Pons (tissue), 1 donor: ENCODE measurements around the gene BRD4.
"Not testable (repeated sequence)": the region's sequence is repeated elsewhere in the genome, so short reads cannot be mapped to it uniquely, and the experiment has no call there.

ENCODE experiments used
- DNase-seq: peaks from one replicate; pipeline ENCODE4 v3.0.0-alpha.2; 2016; ENCODE audit warnings: low spot score

Gene BRD4

GRCh38 chr19:15332311-15332996 lies at the start of gene BRD4:
TSS of gene BRD4 (minus strand) at chr19:15332539. CDS start at chr19:15273099, 59,440 bp downstream.
- DNase-seq, result no peak

GRCh38 chr19:15381864-15382263 lies 49.5 kb upstream of the BRD4 start:
- no peak for DNase-seq

DNA sequence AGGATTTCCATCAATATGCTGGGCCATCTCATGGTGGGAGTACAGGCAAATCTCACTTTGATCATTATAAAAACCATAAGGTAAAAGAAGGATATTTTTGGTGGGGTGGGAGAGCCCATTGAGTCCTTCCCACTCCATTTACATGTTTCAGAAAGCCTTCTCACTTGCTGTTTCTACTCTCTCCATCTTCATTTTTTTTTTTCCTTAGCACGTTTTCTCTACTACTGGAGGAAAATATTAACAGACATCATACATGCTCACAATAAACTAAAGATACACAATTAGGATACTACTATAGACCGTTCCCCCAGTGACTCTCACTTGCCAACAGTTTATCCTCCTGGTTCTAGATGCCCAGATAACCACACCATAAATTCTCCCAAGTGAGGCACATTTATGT lies 49.1 kb upstream of the BRD4 start:
- no peak for DNase-seq

GRCh38 chr19:15379999-15380647 lies 47.8 kb upstream of the BRD4 start:
- DNase-seq, result no peak

DNA sequence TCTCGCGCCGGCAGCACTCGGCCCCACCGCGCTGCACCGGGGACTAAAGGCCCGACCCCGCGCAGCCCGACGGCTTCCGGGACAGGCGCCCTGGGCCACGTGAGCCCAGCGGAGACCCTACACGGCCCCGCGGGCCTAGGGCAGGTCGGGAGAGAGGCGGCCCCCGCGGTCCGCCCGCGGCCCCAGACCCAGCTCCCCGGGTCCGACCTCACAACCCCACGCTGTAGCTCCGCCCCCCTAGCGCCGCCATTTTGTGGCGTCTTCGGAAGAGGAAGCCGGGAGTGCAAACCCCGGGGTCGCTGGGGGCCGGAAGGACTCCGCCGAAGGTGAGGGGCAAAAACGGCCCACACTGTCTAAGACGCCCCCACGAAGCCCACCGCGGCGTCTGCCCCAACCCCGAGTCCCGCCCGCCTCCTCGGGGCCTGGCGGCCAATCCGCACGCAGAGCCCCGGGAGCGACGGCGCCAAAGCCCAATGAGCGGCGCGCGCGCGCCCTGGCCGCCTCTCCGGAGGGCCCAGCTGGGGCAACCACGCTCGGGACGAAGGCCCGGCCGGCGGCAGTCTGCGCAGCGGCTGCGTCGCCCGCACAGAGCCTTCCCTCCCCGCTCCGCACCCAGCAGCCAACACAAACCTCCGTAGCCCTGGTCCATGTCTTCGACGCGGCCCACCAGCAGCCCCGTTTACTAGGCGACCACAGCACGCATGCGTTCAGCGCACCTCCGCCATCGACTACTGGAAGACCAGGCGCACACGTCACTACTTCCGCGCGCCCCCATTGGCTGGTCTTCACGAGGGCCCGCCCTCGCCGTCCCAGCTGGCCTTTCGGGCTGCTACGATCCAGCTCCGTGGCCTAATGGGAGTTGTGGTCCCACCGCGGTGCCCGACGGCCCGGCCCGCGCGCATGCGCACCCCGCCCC lies 47.0 kb upstream of the BRD4 start, which contains the start of gene AKAP8:
TSS of gene AKAP8 (minus strand) at position 705 of the 916 bp plus-strand sequence. CDS start at position 649, 56 bp downstream.
- DNase-seq, result peak; percentile 97

DNA sequence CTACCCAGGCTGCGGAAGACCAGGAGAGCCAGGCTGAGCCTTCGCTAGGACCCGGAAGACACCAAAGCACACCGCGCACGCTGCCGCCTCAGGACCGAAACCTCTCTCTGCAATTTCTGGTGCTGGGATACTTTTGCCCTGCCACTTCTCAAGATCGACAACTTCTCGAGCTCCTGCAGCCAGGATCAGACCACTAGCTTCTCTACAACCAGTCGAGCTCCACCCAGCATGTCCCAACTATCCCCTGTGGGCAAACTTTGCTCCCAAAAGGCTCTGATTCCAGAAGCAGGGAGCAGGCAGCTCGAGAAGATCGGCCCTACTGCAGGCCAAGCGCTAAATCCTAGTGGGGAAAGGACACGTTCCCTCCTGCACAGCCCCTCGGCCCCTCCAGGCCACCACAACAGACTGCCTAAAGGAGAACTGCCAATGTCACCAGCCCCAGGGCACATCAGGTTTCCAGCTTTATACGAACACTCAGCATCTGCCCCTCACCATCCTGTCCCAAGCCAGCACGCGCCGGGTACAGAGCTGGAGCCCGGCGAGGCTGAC lies 46.3 kb upstream of the BRD4 start:
- DNase-seq, result no peak

- no peak for DNase-seq
These were observed 42.6 kb upstream of the BRD4 start for GRCh38 chr19:15374796-15375440.

GRCh38 chr19:15374105-15374651 lies 41.8 kb upstream of the BRD4 start:
- no peak for DNase-seq

GRCh38 chr19:15373644-15374043 lies 41.3 kb upstream of the BRD4 start:
- DNase-seq, result no peak

DNA sequence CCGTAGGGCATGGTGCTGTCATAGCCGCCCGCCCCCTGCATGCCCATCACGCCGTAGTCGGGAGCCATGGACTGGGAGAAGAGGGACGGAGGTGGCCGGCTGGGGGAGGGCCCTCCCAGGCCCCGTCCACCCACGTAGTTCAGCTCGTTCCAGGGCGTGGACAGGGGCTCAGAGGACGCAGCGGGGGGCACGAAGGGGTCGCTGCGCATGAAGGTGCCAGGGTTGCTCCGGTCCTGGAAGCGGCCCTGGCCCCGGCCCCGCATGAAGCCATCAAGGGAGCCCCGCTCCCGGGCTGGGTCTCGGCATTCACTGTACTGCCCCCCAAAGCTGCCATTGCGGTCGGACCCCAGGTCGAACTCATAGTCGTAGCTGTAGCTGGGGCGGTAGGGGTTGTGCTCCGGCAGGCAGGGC lies 40.6 kb upstream of the BRD4 start:
- no peak for DNase-seq

DNA sequence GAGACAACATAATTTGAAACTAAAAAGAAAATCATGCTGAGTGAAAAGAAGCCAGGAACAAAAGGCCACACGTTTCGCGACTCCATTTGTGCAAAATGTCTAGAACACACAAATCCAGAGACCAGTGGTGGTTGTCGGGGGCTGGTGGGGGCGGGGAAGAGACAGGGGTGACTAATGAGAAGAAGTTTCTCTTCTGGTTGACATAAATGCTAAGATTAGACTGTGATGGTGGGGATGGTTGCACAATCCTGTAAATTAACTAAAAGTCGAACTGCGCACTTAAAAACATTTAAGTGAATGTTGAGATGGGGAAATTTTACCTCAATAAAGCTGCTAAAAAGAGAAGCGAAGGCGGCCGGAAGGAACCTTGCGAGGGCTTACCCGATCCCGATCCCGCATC lies 40.1 kb upstream of the BRD4 start:
- no peak for DNase-seq

DNA sequence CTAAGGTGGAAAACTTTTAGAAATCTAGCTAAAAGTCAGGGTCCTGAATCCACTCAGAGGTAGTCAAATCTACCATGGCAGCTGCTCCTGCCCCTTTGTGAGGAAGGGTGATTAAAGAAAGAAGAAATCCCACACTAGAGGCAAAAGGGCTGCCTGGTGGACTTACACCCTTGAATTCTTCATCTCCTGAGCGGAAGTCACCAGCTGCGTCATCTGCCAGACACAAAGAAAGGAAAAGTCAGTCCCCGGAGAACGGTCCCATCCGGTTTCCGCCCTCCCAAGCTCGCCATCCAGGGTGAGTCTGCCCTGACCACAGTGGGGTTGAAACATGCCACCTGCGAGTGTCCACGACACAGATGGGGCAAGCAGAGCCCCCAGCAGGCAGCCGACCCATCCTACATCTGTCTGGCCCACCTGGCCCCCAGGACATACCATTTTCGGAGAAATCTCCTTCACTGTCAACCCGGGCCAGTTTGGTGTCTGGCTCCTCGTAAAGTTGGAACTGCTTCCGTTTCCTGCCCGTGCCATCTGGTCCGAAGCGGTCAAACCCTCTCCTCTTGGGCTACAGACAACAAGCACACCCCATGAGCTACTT lies 39.5 kb upstream of the BRD4 start:
- no peak for DNase-seq

- no peak for DNase-seq
These were observed 38.8 kb upstream of the BRD4 start for GRCh38 chr19:15371119-15371518.

GRCh38 chr19:15369594-15369891 lies 37.2 kb upstream of the BRD4 start:
- no peak for DNase-seq

DNA sequence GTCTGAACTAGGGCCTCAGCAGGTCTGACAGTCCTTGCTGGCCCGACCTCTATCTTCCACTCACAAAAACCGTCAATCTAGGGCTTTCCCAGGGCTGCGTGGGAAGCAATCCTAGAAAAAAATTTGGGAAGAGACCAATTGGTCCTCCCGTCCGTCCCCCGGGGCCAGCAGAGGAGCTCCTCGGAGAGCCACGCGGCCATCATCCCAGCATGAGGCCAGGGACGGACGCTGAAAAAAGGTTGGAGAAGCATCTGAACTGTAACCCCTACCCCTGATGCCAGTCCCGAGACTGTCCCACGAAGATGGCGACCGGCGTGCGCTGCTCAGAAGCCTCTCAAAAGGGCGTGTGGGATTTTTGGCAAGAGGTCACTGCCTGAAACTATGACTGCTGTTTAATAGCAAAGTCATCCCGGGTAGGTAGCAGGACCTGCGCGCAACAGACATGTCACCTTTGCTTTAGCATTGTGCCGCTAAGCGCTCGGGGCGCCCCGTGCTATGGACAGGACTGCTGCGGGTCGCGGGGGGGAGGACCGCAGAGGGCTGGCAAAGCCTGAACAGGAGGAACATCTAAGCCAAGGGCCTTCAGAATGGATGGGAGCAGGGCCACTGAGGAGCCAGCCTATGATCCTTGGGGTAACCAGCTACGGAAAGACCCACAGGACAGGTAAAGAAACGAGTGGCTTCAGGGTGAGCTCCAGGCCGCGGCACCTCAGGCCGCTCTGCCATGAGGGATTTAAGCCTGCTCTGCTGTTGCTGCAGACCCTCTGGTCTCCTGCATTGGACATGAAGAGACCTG lies 36.7 kb upstream of the BRD4 start:
- no peak for DNase-seq

DNA sequence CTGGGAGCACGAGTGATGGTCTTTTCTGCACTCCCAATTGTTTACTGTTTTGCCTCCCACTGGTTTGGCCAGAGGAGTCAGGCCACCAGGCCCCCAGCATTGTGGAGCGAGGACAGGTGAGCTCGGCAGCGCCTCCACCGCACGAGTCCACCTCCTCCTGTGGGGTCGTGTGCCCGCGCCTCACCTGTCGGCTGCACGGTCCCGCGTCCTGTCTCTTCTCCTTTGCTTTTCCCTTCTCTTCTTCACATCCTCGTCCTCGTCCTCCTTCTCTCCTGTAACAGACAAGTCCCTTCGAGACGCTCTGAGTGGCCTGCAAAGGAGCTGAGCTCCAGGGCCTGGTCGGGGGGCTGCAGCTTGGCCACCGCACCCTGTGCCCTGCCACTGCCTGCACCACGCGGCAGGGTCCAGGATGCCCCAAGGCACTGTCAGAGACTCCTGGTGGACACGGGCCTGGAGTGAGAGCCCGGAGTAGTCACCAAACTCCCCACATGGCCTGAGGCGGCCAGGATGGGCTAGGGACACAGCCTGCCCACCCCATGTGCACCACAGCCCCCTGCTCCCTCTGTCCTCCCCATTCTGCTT lies 35.8 kb upstream of the BRD4 start:
- DNase-seq, result no peak

DNA sequence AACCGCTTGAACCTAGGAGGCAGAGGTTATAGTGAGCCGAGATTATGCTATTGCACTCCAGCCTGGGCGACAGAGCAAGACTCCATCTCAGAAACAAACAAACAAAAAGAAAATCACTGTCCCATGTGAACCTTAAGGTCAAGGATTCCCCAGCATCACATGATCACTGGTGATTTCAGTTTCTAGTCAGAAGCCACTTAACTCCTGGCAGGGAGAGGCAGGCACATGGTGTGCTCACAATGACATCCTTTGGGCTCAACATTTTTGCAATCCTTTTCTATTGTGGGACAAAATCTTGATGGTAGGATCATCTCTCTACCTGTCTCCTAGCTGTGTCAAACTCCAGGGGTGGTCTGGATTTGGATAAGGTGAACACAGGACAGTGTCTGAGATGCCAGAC lies 35.1 kb upstream of the BRD4 start:
- DNase-seq, result no peak

GRCh38 chr19:15365264-15365663 lies 32.9 kb upstream of the BRD4 start:
- no peak for DNase-seq

GRCh38 chr19:15363791-15364190 lies 31.5 kb upstream of the BRD4 start:
- DNase-seq, result not testable (repeated sequence)

GRCh38 chr19:15363048-15363447 lies 30.7 kb upstream of the BRD4 start:
- not testable (repeated sequence) for DNase-seq
